Fibroblast of peridontal ligament (primary cell): ENCODE results near the gene COL25A1.
A peak's percentile ranks its signal among the peaks of the same experiment; 100 is the strongest.

Experiments
- DNase-seq: peaks from one replicate; pipeline ENCODE4 v3.0.0-alpha.2; 2010; ENCODE audit errors: extremely low read depth

The COL25A1 gene

GRCh38 chr4:108868606-108869227 is 433.7 kb downstream of the COL25A1 start:
- no peak for DNase-seq

- DNase-seq = no peak
Observed at GRCh38 chr4:108867476-108867875, 435.0 kb downstream of the COL25A1 start.

GRCh38 chr4:108861334-108861733 is 441.1 kb downstream of the COL25A1 start:
- no peak for DNase-seq

- DNase-seq = no peak
Observed at GRCh38 chr4:108854786-108855185, 447.7 kb downstream of the COL25A1 start.

- no peak for DNase-seq
Observed at GRCh38 chr4:108852691-108853090, 449.8 kb downstream of the COL25A1 start.

GRCh38 chr4:108851366-108851765 is 451.1 kb downstream of the COL25A1 start:
- peak; percentile 77 for DNase-seq

GRCh38 chr4:108850219-108850649 is 452.2 kb downstream of the COL25A1 start:
- peak; percentile 32 for DNase-seq

- DNase-seq = peak; percentile 86
Observed at GRCh38 chr4:108849611-108850168, 452.8 kb downstream of the COL25A1 start.

- no peak for DNase-seq
Observed at GRCh38 chr4:108846568-108846967, 455.9 kb downstream of the COL25A1 start.

GRCh38 chr4:108840426-108840975 is 462.0 kb downstream of the COL25A1 start:
- DNase-seq = no peak

- no peak for DNase-seq
Observed at GRCh38 chr4:108839333-108839732, 463.1 kb downstream of the COL25A1 start.

GRCh38 chr4:108838451-108838850 is 464.0 kb downstream of the COL25A1 start:
- no peak for DNase-seq

GRCh38 chr4:108834835-108835384 is 467.5 kb downstream of the COL25A1 start:
- peak; percentile 81 for DNase-seq

GRCh38 chr4:108834166-108834834 is 468.2 kb downstream of the COL25A1 start:
- DNase-seq = peak; percentile 72

GRCh38 chr4:108833046-108833445 is 469.4 kb downstream of the COL25A1 start:
- DNase-seq = no peak

- DNase-seq = peak; percentile 32
Observed at GRCh38 chr4:108831886-108832285, 470.6 kb downstream of the COL25A1 start.

GRCh38 chr4:108831291-108831690 is 471.2 kb downstream of the COL25A1 start:
- DNase-seq = no peak

GRCh38 chr4:108830509-108831244 is 471.8 kb downstream of the COL25A1 start:
- no peak for DNase-seq

- no peak for DNase-seq
Observed at GRCh38 chr4:108829966-108830492, 472.4 kb downstream of the COL25A1 start.

- no peak for DNase-seq
Observed at GRCh38 chr4:108828620-108829019, 473.8 kb downstream of the COL25A1 start.

- no peak for DNase-seq
Observed at GRCh38 chr4:108825737-108826136, 476.7 kb downstream of the COL25A1 start.
